Hippocampal formation (tissue), 2 donors: Measurements from ENCODE around the gene KATNAL1.

Experiments
- DNase-seq, 2 donors: peaks; one replicate each; lab custom pipeline; 2025; lab: John Stamatoyannopoulos, UW

The KATNAL1 gene

GRCh38 chr13:30332456-30333143 lies 25.2 kb upstream of the KATNAL1 start:
- no peak for DNase-seq

- DNase-seq = no peak
Observed at GRCh38 chr13:30331331-30331771, 24.0 kb upstream of the KATNAL1 start.

GRCh38 chr13:30329009-30329585 lies 21.7 kb upstream of the KATNAL1 start:
- DNase-seq = no peak

- no peak for DNase-seq
Observed at GRCh38 chr13:30325668-30326067, 18.3 kb upstream of the KATNAL1 start.

DNA sequence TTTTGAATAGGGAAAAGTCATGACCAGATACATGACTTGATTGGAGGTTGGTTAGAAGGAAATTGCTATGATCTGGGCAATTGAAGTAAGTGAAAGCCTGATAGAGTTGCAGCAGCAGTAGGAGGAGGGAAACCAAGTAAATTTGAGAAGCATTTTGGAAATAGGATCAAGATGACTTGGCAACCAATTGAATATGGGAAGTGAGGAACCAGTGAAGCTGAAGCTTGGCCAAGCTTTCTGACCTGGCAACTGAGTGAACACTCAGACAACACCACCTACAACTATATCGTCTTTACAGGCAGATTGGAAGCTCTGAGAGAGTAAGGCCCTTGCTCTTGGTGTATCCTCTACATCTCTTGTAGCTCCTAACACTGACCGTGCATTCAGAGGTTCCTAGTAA lies 16.2 kb upstream of the KATNAL1 start:
- DNase-seq = no peak

- no peak for DNase-seq
Observed at GRCh38 chr13:30322428-30322827, 15.1 kb upstream of the KATNAL1 start.

- DNase-seq = no peak
Observed at GRCh38 chr13:30321256-30321655, 13.9 kb upstream of the KATNAL1 start.

GRCh38 chr13:30319655-30320054 lies 12.3 kb upstream of the KATNAL1 start:
- DNase-seq = peak; percentile 23 to 37

GRCh38 chr13:30319130-30319529 lies 11.8 kb upstream of the KATNAL1 start:
- no peak for DNase-seq

DNA sequence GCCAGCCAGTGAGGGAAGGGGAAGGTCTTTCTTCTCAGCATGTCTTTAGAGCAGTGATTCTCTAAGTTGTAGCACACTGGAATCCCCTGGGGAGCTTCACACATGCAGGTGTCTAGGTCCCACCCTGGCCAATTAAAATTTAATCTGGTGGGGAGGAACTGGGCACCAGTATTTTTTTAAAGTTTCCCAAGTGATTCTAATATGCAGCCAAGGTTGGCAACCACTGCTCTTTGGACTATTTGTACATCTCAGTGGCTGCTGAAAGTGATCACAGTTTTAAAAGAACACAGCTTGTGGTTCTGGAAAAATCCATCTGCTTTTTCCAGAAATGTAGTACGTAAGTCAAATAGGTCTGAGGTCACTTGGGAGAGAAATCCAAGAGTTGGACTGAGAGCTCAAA lies 10.7 kb upstream of the KATNAL1 start:
- DNase-seq = no peak

GRCh38 chr13:30314562-30314961 lies 7.2 kb upstream of the KATNAL1 start:
- no peak for DNase-seq

DNA sequence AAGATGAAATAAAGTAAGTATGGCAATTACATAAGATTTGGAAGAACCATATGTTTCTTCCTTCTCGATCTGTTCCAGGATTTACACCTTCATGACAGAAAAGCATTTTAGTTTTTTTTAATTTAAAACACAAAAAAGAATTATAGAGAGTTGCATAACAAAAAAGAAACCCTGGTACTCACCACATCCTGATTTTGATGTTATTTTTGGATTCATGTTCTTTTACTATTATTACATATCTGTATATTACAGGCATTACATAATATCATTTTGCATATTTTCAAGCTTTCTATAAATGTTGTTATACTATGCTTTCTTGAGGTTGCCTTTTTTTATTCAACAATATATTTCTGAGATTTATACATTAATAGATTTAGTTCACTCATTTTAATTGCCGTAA lies 6.7 kb upstream of the KATNAL1 start:
- no peak for DNase-seq

DNA sequence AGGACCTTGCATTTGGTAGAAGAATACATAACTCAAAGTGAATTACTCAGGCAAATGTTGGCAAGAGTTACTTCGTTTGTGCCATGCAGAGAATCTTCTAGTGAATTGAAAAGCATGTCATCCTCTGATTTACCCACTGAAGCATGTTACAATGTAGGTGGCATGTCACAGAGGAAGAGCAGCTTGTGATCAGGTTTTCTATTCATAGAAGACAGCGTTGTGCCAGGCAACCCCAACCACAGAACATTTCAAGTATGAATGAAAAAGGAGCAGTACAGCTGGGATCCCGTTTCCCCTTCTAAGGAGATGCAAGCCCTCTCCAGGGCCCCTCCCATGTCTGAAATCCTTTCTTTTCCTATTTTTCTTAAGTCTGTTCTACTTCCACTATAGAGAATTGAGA lies 6.0 kb upstream of the KATNAL1 start:
- no peak for DNase-seq

- DNase-seq = no peak
Observed at GRCh38 chr13:30312904-30313303, 5.6 kb upstream of the KATNAL1 start.

GRCh38 chr13:30308548-30308947 lies 1.2 kb upstream of the KATNAL1 start:
- DNase-seq = no peak

DNA sequence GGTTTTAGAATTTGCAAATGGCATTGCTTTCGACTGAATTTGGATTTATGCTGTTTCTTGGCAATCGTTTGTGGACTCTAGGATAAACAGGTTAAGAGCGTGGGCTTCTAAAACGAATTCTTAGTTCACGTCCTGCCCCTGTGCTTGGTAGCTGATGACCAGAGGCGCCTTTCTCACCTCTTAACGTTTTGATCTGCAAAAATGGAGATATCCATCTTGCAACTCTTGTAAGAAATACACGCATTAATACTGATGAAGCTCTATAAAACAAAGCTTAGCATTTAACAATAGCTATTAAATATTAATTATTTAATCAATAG lies 580 bp upstream of the KATNAL1 start:
- no peak for DNase-seq

DNA sequence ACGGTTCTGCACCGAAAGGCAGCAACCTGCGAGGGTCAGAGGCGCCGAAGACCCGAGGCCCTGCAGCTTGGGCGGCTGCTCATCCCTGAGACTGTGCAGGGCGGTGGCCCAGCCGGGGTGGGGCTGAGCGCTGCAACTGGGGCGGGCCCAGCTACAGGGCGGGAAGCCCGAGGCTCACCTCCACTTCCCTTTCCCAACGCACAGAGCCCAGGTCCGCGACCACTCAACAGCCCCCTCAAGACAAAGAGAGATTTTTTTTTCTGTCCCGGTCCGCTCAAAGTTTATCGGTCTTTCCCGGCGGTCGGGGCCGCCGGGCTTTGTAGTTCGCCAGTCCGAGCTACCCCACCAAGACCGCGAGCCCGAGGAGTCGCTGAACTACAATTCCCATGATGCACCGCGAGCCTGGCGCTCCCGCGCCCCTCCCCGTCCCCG lies 573 bp downstream of the KATNAL1 start:
- peak; percentile 93 to 95 for DNase-seq

DNA sequence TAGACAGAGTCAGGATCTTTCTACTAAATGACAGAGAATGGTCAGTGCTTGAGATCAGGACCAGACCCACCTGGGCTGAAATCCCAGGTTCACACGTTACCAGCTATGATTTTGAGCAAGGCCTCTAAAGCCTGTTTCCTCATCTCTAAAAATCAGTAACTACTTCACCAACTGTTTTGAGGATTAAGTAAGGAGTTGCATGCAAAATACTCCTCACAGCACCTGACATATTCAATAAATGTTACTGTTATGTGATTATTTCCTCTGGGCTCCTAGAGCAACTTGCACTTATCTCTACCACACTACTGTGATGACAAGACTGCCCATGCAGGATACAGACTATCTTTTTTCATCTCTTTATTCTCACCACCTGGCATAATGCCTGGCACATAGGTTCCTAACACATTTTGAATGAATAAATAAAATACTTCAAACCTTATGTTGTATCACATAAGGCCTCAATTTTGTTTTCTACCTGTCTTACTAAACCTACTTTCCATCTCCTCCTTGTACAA lies 1.8 kb downstream of the KATNAL1 start:
- no peak for DNase-seq

GRCh38 chr13:30303269-30303668 lies 4.1 kb downstream of the KATNAL1 start:
- DNase-seq = no peak

GRCh38 chr13:30301827-30302226 lies 5.5 kb downstream of the KATNAL1 start:
- no peak for DNase-seq

DNA sequence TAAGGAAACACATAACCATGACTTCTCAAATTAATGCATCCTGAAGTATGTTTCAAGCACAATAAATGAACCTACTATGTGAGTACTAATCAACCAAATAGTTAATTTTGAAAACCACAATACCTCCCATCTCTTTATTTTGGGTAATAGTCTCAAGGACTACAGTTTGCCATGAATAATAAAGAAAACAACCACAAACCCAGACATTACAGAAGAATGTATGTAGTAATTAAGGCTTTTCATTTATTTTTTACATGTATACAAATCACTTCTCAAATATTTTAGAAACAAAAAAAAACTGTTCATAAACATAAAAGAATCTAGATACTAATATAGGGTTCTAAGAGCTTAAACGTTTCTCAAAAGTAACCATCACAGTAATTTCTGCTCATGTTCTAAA lies 6.8 kb downstream of the KATNAL1 start:
- no peak for DNase-seq

DNA sequence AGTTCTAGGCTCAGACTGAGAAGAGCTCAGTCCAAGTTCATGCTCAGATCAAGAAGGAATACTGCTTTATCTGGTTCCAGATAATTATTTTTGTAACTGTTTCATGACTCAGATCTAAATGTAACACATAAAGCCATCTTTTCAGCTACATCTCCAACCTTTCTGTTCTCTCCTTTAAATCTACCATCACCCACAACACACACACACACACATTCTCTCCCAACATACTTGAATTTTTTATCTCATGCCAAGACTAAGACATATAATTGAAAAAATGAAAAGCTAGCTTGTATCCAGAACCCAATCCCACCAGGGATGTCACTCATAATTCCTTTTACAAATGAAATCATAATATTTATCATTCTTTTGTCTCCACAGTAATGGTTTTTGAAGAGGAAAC lies 7.6 kb downstream of the KATNAL1 start:
- DNase-seq = no peak

DNA sequence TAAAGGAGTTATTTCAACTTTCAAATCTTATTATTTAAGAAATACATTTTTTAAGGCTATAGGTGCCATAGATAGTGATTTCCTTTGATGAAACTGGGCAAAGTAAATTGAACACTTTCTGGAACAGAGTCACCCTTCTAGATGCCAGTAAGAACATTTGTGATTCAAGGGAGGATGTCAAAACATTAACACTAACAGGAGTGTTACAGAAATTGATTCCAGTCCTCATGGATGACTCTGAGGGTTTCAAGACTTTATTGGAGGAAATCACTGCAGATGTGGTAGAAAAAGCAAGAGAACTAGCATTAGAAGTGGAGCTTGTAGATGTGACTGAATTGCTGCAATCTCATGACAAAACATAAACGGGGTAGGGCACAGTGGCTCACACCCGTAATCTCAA lies 12.2 kb downstream of the KATNAL1 start:
- DNase-seq = no peak

DNA sequence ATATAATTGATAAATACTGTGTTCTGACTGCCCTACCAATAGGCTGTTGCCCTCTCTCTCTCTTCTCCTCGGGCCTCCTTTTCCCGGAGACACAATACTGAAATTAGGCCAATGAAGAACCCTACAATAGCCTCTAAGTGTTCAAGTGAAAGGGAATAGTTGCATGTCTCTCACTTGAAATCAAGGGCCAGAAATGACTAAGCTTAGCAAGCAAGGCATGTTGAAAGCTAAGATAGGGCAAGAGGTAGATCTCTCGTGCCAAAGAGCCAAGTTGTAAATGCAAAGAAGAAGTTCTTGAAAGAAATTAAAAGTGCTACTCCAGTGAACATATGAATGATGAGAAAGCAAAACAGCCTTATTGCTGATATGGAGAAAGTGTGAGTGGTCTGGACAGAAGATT lies 13.3 kb downstream of the KATNAL1 start:
- DNase-seq = no peak
